ENCODE measurements around the gene HINT1. TPM values are rescaled to one million over a fixed set of nuclear protein-coding genes. Genes with fewer than 3 reads are reported as not detected.

The HINT1 gene
- total and polyA plus RNA-seq, 2 of the 4 experiments (the other 2 are of a cell fraction), result 179 to 352 TPM

GRCh38 chr5:131147258-131147657 lies 17.8 kb downstream of the HINT1 start:
- Histone ChIP-seq H4K5ac (ENCODE audit: low read depth, low read length) (no peak overlapping the region), H3K4me1 (ENCODE audit: control insufficient read depth, insufficient read depth, low read length) (peaks cover 3% of the 10 kb centered on the region; the same call in 1 of the 2 replicates), H3K23ac (ENCODE audit: low read depth, low read length) (no peak overlapping the region), H4K91ac (ENCODE audit: insufficient read depth, low read depth, low read length) (no peak overlapping the region), H3K27ac (ENCODE audit: insufficient read depth, low read length) (no peak overlapping the region), H3K9me1 (ENCODE audit: insufficient read depth, low read length) (peaks cover 7% of the 10 kb centered on the region; the same call in 1 of the 2 replicates), H2BK120ac (ENCODE audit: low read depth, low read length) (0 out of 2 replicates have a peak overlapping the region, but pooled peaks have one; percentile 4), H3K4me2 (ENCODE audit: low read depth, low read length) (no peak overlapping the region), H3K14ac (replicated peaks; ENCODE audit: low read depth, low read length) (no peak overlapping the region), H3K18ac (ENCODE audit: low read depth, low read length) (no peak overlapping the region), H4K20me1 (ENCODE audit: insufficient read depth, low read length) (no peaks in the 10 kb centered on the region), H3K9me3 (ENCODE audit: control insufficient read depth, insufficient read depth, low read length) (no peaks in the 10 kb centered on the region), H3K4me3 (ENCODE audit: insufficient read depth, low read depth, low read length) (no peak overlapping the region), H3K9ac (ENCODE audit: low read depth, low read length) (no peak overlapping the region), H2BK20ac (ENCODE audit: low read depth, low read length) (no peak overlapping the region), H2BK5ac (ENCODE audit: low read depth, low read length, poor library complexity, severe bottlenecking) (no peak overlapping the region), H2AK5ac (ENCODE audit: low read depth, low read length) (no peak overlapping the region), H3K79me1 (ENCODE audit: low read depth in 1 of 2, low read length in 2 of 2) (no peaks in the 10 kb centered on the region), H3K27me3 (ENCODE audit: control insufficient read depth, insufficient read depth, low read length) (no peaks in the 10 kb centered on the region), H2AK9ac (replicated peaks; ENCODE audit: low read depth, low read length, poor library complexity) (no peak overlapping the region), H3K4ac (ENCODE audit: low read depth, low read length) (no peak overlapping the region), H3K36me3 (ENCODE audit: control insufficient read depth, insufficient read depth, low read length) (no peaks in the 10 kb centered on the region), H2AFZ (replicated peaks; ENCODE audit: low read length, poor library complexity) (no peak overlapping the region), H4K8ac (ENCODE audit: low read depth in 2 of 2, low read length in 2 of 2) (no peak overlapping the region), H2BK15ac (ENCODE audit: low read depth, low read length) (no peak overlapping the region), H3K56ac (ENCODE audit: extremely low read depth, insufficient read depth, low read length) (no peak overlapping the region)
- TF ChIP-seq MAFK (IDR thresholded peaks at IDR 0.05; ENCODE audit: low read depth, low read length) (peak; percentile 51), CEBPB (IDR thresholded peaks at IDR 0.05; ENCODE audit: low read depth, low read length) (peak; percentile 26; the same call in 1 of the 2 replicates), RFX5 (IDR thresholded peaks at IDR 0.05; ENCODE audit: low read depth, low read length) (no peak), NFE2L2 (IDR thresholded peaks at IDR 0.05; ENCODE audit: low read depth, low read length) (no peak)
- no TSS peak for BruUV-seq (replicated peaks)
- ChIA-PET POLR2A (ENCODE audit: unreplicated experiment) (interaction anchor here (0.5 to 0.8 kb wide), 2 partner anchors 16 to 26 kb away, joined by 3 read pairs; no protein-coding TSS in a partner anchor), CTCF (interaction anchor here (0.6 kb wide), 1 partner anchor 525 kb away, joined by 3 read pairs; no protein-coding TSS in a partner anchor)
- peak; percentile 94 for ATAC-seq (ENCODE audit: low read depth)
- in situ Hi-C loops (cut with MboI; ENCODE audit: low sequenced_read_pairs) (no loop called here), dilution Hi-C loops (cut with HindIII; ENCODE audit: low sequenced_read_pairs, unreplicated experiment) (no loop called here), intact Hi-C loops (cut with micrococcal nuclease) (no loop called here)
- peak; percentile 82 for DNase-seq
